GM11168 (cell line): ENCODE data around the gene MYOZ3.

Source experiments
- in situ Hi-C: fragments of 300-500 bp; cut with MboI; formaldehyde crosslinking; loops from one replicate; pipeline ENCODE4 v1.12.0; 2022; ENCODE audit warnings: low sequenced_read_pairs; ENCODE audit not compliant: unreplicated experiment

MYOZ3 gene

GRCh38 chr5:150625831-150626746 is 35.0 kb upstream of the MYOZ3 start:
- in situ Hi-C loops: no loop called here

GRCh38 chr5:150626853-150627276 is 34.2 kb upstream of the MYOZ3 start:
- in situ Hi-C loops: no loop called here

- in situ Hi-C loops: no loop called here
Observed at GRCh38 chr5:150627731-150628545, 33.1 kb upstream of the MYOZ3 start.

- in situ Hi-C loops: no loop called here
Observed at GRCh38 chr5:150628936-150629485, 32.0 kb upstream of the MYOZ3 start.

GRCh38 chr5:150630016-150630415 is 31.0 kb upstream of the MYOZ3 start:
- in situ Hi-C loops: no loop called here

- in situ Hi-C loops: no loop called here
Observed at GRCh38 chr5:150630461-150631325, 30.4 kb upstream of the MYOZ3 start.

- in situ Hi-C loops: no loop called here
Observed at GRCh38 chr5:150631326-150631701, 29.7 kb upstream of the MYOZ3 start.

GRCh38 chr5:150632305-150633160 is 28.5 kb upstream of the MYOZ3 start:
- in situ Hi-C loops: no loop called here

GRCh38 chr5:150633429-150633828 is 27.6 kb upstream of the MYOZ3 start:
- in situ Hi-C loops: no loop called here

- in situ Hi-C loops: no loop called here
Observed at GRCh38 chr5:150636391-150637244, 24.4 kb upstream of the MYOZ3 start.

- in situ Hi-C loops: no loop called here
Observed at GRCh38 chr5:150637245-150638052, 23.6 kb upstream of the MYOZ3 start.

GRCh38 chr5:150638053-150638444 is 23.0 kb upstream of the MYOZ3 start:
- in situ Hi-C loops: no loop called here

GRCh38 chr5:150638488-150639376 is 22.3 kb upstream of the MYOZ3 start:
- in situ Hi-C loops: no loop called here

- in situ Hi-C loops: no loop called here
Observed at GRCh38 chr5:150639377-150639692, 21.7 kb upstream of the MYOZ3 start.

GRCh38 chr5:150639751-150640150 is 21.3 kb upstream of the MYOZ3 start:
- in situ Hi-C loops: no loop called here

- in situ Hi-C loops: no loop called here
Observed at GRCh38 chr5:150640311-150641005, 20.6 kb upstream of the MYOZ3 start, which contains the start of gene SYNPO. SYNPO (plus strand) TSS chr5:150640660; CDS start chr5:150648276, 7,616 bp downstream.
